Measurements from ENCODE around the gene FKBP5. TPM values are rescaled to one million over a fixed set of nuclear protein-coding genes. Genes with fewer than 3 reads are reported as not detected.

The FKBP5 gene
- total and polyA plus RNA-seq, 2 of the 4 experiments (the other 2 are of a cell fraction): 6.8 to 7.0 TPM

GRCh38 chr6:35716798-35717197 lies 28.1 kb upstream of the FKBP5 start:
- Histone ChIP-seq H4K20me1 (ENCODE audit: insufficient read depth, low read length) (no peaks in the 10 kb centered on the region), H3K79me1 (ENCODE audit: low read depth in 1 of 2, low read length in 2 of 2) (peaks cover 0 to 8% of the 10 kb centered on the region in 2 experiments; a peak in 1 of 4 replicates), H3K9me1 (ENCODE audit: insufficient read depth, low read length) (peaks cover 11% of the 10 kb centered on the region), H2BK120ac (ENCODE audit: low read depth, low read length) (no peak overlapping the region), H4K5ac (ENCODE audit: low read depth, low read length) (no peak overlapping the region), H3K14ac (replicated peaks; ENCODE audit: low read depth, low read length) (no peak overlapping the region), H3K36me3 (ENCODE audit: control insufficient read depth, insufficient read depth, low read length) (no peaks in the 10 kb centered on the region), H3K56ac (ENCODE audit: extremely low read depth, insufficient read depth, low read length) (no peak overlapping the region), H2AK5ac (ENCODE audit: low read depth, low read length) (no peak overlapping the region), H3K18ac (ENCODE audit: low read depth, low read length) (no peak overlapping the region), H3K4me3 (ENCODE audit: insufficient read depth, low read depth, low read length) (no peak overlapping the region), H3K27me3 (ENCODE audit: control insufficient read depth, insufficient read depth, low read length) (peaks cover 4% of the 10 kb centered on the region; the same call in 1 of the 2 replicates), H3K23ac (ENCODE audit: low read depth, low read length) (no peak overlapping the region), H2BK20ac (ENCODE audit: low read depth, low read length) (no peak overlapping the region), H3K9ac (ENCODE audit: low read depth, low read length) (no peak overlapping the region), H3K9me3 (ENCODE audit: control insufficient read depth, insufficient read depth, low read length) (no peaks in the 10 kb centered on the region), H3K4ac (ENCODE audit: low read depth, low read length) (no peak overlapping the region), H4K91ac (ENCODE audit: insufficient read depth, low read depth, low read length) (no peak overlapping the region), H2AFZ (replicated peaks; ENCODE audit: low read length, poor library complexity) (no peak overlapping the region), H2BK15ac (ENCODE audit: low read depth, low read length) (no peak overlapping the region), H3K4me1 (ENCODE audit: control insufficient read depth, insufficient read depth, low read length) (peaks cover 19% of the 10 kb centered on the region), H2AK9ac (replicated peaks; ENCODE audit: low read depth, low read length, poor library complexity) (no peak overlapping the region), H4K8ac (ENCODE audit: low read depth in 2 of 2, low read length in 2 of 2) (no peak overlapping the region), H3K27ac (ENCODE audit: insufficient read depth, low read length) (no peak overlapping the region), H3K4me2 (ENCODE audit: low read depth, low read length) (no peak overlapping the region), H2BK5ac (ENCODE audit: low read depth, low read length, poor library complexity, severe bottlenecking) (no peak overlapping the region)
- ATAC-seq (ENCODE audit: low read depth) (no peak), DNase-seq (no peak)
- in situ Hi-C loops (cut with MboI; ENCODE audit: low sequenced_read_pairs) (no loop called here), dilution Hi-C loops (cut with HindIII; ENCODE audit: low sequenced_read_pairs, unreplicated experiment) (no loop called here), intact Hi-C loops (cut with micrococcal nuclease) (no loop called here)
- no CpG with 5 or more reads among the region's 2 CpGs for WGBS, 2 experiments (ENCODE audit: extremely low coverage in 2 of 2, insufficient read length in 1 of 2)
- TF ChIP-seq USF2 (IDR thresholded peaks at IDR 0.05; ENCODE audit: low read depth, low read length): no peak
- TF ChIP-seq RFX5 (IDR thresholded peaks at IDR 0.05; ENCODE audit: low read depth, low read length): no peak
- TF ChIP-seq CEBPB (IDR thresholded peaks at IDR 0.05; ENCODE audit: low read depth, low read length): no peak
- no peak for TF ChIP-seq SMC3 (IDR thresholded peaks at IDR 0.05; ENCODE audit: low read depth, low read length)
- no peak for TF ChIP-seq NFE2L2 (IDR thresholded peaks at IDR 0.05; ENCODE audit: low read depth, low read length)
- TF ChIP-seq RCOR1 (IDR thresholded peaks at IDR 0.05; ENCODE audit: insufficient replicate concordance, low read length): no peak
- TF ChIP-seq CHD1 (IDR thresholded peaks at IDR 0.05; ENCODE audit: low read depth, low read length): no peak
- no peak for TF ChIP-seq MAFK (IDR thresholded peaks at IDR 0.05; ENCODE audit: low read depth, low read length)
- no peak for TF ChIP-seq FOS (IDR thresholded peaks at IDR 0.05; ENCODE audit: low read depth, low read length)
- TF ChIP-seq MAZ (IDR thresholded peaks at IDR 0.05; ENCODE audit: borderline replicate concordance, low read depth, low read length): no peak
- TF ChIP-seq RAD21 (IDR thresholded peaks at IDR 0.05; ENCODE audit: low read length): no peak
- TF ChIP-seq CTCF (conservative IDR thresholded peaks at IDR 0.05; ENCODE audit: low read depth, low read length): no peak
- TF ChIP-seq POLR2A (IDR thresholded peaks at IDR 0.05; ENCODE audit: low read depth, low read length): no peak
- no peak for TF ChIP-seq BHLHE40 (IDR thresholded peaks at IDR 0.05; ENCODE audit: low read depth, low read length)
- TF ChIP-seq MXI1 (IDR thresholded peaks at IDR 0.05; ENCODE audit: borderline replicate concordance, low read depth, low read length): no peak
- no peak for TF ChIP-seq ELK1 (IDR thresholded peaks at IDR 0.05; ENCODE audit: borderline replicate concordance, low read depth, low read length)
- ChIA-PET CTCF (no interaction called here), POLR2A (ENCODE audit: unreplicated experiment) (no interaction called here)
- BruUV-seq (replicated peaks): no TSS peak
